HG03108 (cell line): ENCODE measurements around the gene CBFA2T3.
"Not testable (repeated sequence)": the region's sequence is repeated elsewhere in the genome, so short reads cannot be mapped to it uniquely, and the experiment has no call there.

Source experiments
- ATAC-seq: cut with Tn5 transposase; IDR thresholded peaks from one replicate; pipeline ENCODE4 v1.9.1; 2021; ENCODE audit warnings: moderate library complexity; ENCODE audit not compliant: unreplicated experiment

CBFA2T3 gene

GRCh38 chr16:88925540-88925887 lies 51.5 kb downstream of the CBFA2T3 start:
- ATAC-seq, result no peak

GRCh38 chr16:88924834-88925539 lies 52.0 kb downstream of the CBFA2T3 start:
- ATAC-seq, result peak; percentile 58

- no peak for ATAC-seq
Measured at GRCh38 chr16:88923926-88924833, 52.8 kb downstream of the CBFA2T3 start.

- no peak for ATAC-seq
Measured at GRCh38 chr16:88923450-88923849, 53.6 kb downstream of the CBFA2T3 start.

- ATAC-seq, result no peak
Measured at GRCh38 chr16:88922826-88923410, 54.1 kb downstream of the CBFA2T3 start.

GRCh38 chr16:88922114-88922825 lies 54.7 kb downstream of the CBFA2T3 start:
- no peak for ATAC-seq

- ATAC-seq, result no peak
Measured at GRCh38 chr16:88921591-88921990, 55.4 kb downstream of the CBFA2T3 start.

GRCh38 chr16:88920618-88921590 lies 56.1 kb downstream of the CBFA2T3 start:
- peak; percentile 37 for ATAC-seq

- ATAC-seq, result no peak
Measured at GRCh38 chr16:88919936-88920335, 57.1 kb downstream of the CBFA2T3 start.

- not testable (repeated sequence) for ATAC-seq
Measured at GRCh38 chr16:88918896-88919295, 58.1 kb downstream of the CBFA2T3 start.

GRCh38 chr16:88917915-88918627 lies 58.9 kb downstream of the CBFA2T3 start:
- no peak for ATAC-seq

GRCh38 chr16:88917146-88917914 lies 59.7 kb downstream of the CBFA2T3 start:
- no peak for ATAC-seq

GRCh38 chr16:88915639-88916327 lies 61.2 kb downstream of the CBFA2T3 start:
- ATAC-seq, result no peak

- ATAC-seq, result no peak
Measured at GRCh38 chr16:88914750-88915368, 62.1 kb downstream of the CBFA2T3 start.

GRCh38 chr16:88913870-88914269 lies 63.1 kb downstream of the CBFA2T3 start:
- no peak for ATAC-seq

GRCh38 chr16:88913001-88913612 lies 63.9 kb downstream of the CBFA2T3 start:
- no peak for ATAC-seq

GRCh38 chr16:88912556-88912955 lies 64.5 kb downstream of the CBFA2T3 start:
- no peak for ATAC-seq
